OCI-LY7 (cell line): Measurements from ENCODE around the gene CARD10. TPM values are rescaled to one million over a fixed set of nuclear protein-coding genes. Genes with fewer than 3 reads are reported as not detected.

Experiments
- BruUV-seq: library from RNA; stranded (reverse); fragments of 400-500 nt; replicated peaks from 2 replicates; lab custom pipeline; 2021; lab: Mats Ljungman, UMichigan
- CTCF ChIA-PET: fragments of 300-600 bp; sonication (Branson Sonifier 250); formaldehyde crosslinking; loops from one replicate; lab custom pipeline; 2022; ENCODE audit warnings: antibody characterized with exemption; ENCODE audit not compliant: unreplicated experiment; lab: Charles Lee
- POLR2A ChIA-PET: fragments of 300-600 bp; sonication (Branson Sonifier 250); formaldehyde crosslinking; loops from one replicate; lab custom pipeline; 2022; ENCODE audit warnings: antibody characterized with exemption; lab: Charles Lee
- DNase-seq: peaks from one replicate; pipeline ENCODE4 v3.0.0-alpha.2; 2015; ENCODE audit warnings: low spot score
- H2AFZ ChIP-seq: fragments of 200-600 bp; sonication (generic), shearing (Covaris generic); 2 replicates; pipeline ENCODE4 v1.6.1; 2014; ENCODE audit warnings: mild to moderate bottlenecking, antibody characterized with exemption, low read length, moderate library complexity
- H3K27ac ChIP-seq: fragments of 200-600 bp; sonication (generic); 2 replicates; pipeline ENCODE4 v1.5.1; 2014; ENCODE audit warnings: mixed run types, low read depth, mild to moderate bottlenecking, moderate library complexity, low read length, inconsistent platforms; ENCODE audit not compliant: poor library complexity, severe bottlenecking
- H3K36me3 ChIP-seq: fragments of 200-600 bp; sonication (generic); 2 replicates; pipeline ENCODE4 v1.6.1; 2014; ENCODE audit warnings: mild to moderate bottlenecking, antibody characterized with exemption, low read length, moderate library complexity, mixed read lengths; ENCODE audit not compliant: insufficient read depth
- H3K4me1 ChIP-seq: fragments of 200-600 bp; sonication (generic); 2 replicates; pipeline ENCODE4 v1.5.1; 2014; ENCODE audit warnings: mild to moderate bottlenecking, low read length; ENCODE audit not compliant: insufficient read depth, poor library complexity, severe bottlenecking
- H3K4me2 ChIP-seq: fragments of 200-600 bp; sonication (generic); 2 replicates; pipeline ENCODE4 v1.6.1; 2014; ENCODE audit warnings: mild to moderate bottlenecking, low read length
- H3K4me3 ChIP-seq: fragments of 200-600 bp; sonication (generic); 2 replicates; pipeline ENCODE4 v1.5.1; 2014; ENCODE audit warnings: mild to moderate bottlenecking, low read depth, low read length; ENCODE audit not compliant: poor library complexity, severe bottlenecking
- H3K79me2 ChIP-seq: fragments of 200-600 bp; sonication (generic); 2 replicates; pipeline ENCODE4 v1.6.1; 2016; ENCODE audit warnings: low read depth, mild to moderate bottlenecking, low read length, moderate library complexity, mixed read lengths; ENCODE audit not compliant: insufficient read depth
- H3K9me2 ChIP-seq: fragments of 200-600 bp; sonication (generic); 2 replicates; pipeline ENCODE4 v1.6.1; 2016; ENCODE audit warnings: mild to moderate bottlenecking, low read length, mixed read lengths; ENCODE audit not compliant: insufficient read depth
- H3K9me3 ChIP-seq: fragments of 200-600 bp; sonication (generic); 2 replicates; pipeline ENCODE4 v1.6.1; 2014; ENCODE audit warnings: mild to moderate bottlenecking, mixed run types, low read length, mixed read lengths
- H4K20me1 ChIP-seq: fragments of 200-600 bp; sonication (generic); 2 replicates; pipeline ENCODE4 v1.6.1; 2014; ENCODE audit warnings: mild to moderate bottlenecking, antibody characterized with exemption, low read length, moderate library complexity, mixed read lengths; ENCODE audit not compliant: insufficient read depth
- CTCF ChIP-seq: fragments of 200-600 bp; sonication (generic); conservative IDR thresholded peaks from 2 replicates; pipeline ENCODE4 v1.5.1; 2014; ENCODE audit warnings: mild to moderate bottlenecking, antibody characterized with exemption, low read length, moderate library complexity, mixed read lengths
- EZH2phosphoT487 ChIP-seq: fragments of 200-600 bp; sonication (generic); IDR thresholded peaks from 2 replicates; pipeline ENCODE4 v1.6.1; 2018; ENCODE audit warnings: low read depth, borderline replicate concordance, mild to moderate bottlenecking, mixed run types, antibody characterized with exemption, low read length, moderate library complexity, mixed read lengths
- intact Hi-C: fragments of 100-400 bp; cut with micrococcal nuclease; formaldehyde crosslinking; loops from one replicate; pipeline ENCODE4 v1.10.0; 2022; ENCODE audit not compliant: unreplicated experiment
- total RNA-seq, 2 experiments: library from RNA; depleted of rRNA in 1 of 2; stranded (reverse); fragments of >200 nt in 1 of 2; shearing (Covaris generic) in 1 of 2; gene quantifications; 2 replicates each; pipeline ENCODE4 v1.2.3, GENCODE V29; 2014 to 2022

The CARD10 gene
- total RNA-seq, 2 experiments from 2014 or later = 2.8 to 4.0 TPM

- CTCF ChIA-PET = interaction anchor here (0.8 to 1.6 kb wide), 4 partner anchors 9 to 157 kb away, joined by 3 to 5 read pairs (median 3); no protein-coding TSS in a partner anchor
- H3K4me1 ChIP-seq = peaks cover 52% of the 10 kb centered on the region
These were observed 32.9 kb downstream of the CARD10 start, which contains the start of gene MFNG for GRCh38 chr22:37486224-37486845. TSS of gene MFNG (minus strand) at chr22:37486384. CDS start at chr22:37486177, 207 bp downstream.

DNA sequence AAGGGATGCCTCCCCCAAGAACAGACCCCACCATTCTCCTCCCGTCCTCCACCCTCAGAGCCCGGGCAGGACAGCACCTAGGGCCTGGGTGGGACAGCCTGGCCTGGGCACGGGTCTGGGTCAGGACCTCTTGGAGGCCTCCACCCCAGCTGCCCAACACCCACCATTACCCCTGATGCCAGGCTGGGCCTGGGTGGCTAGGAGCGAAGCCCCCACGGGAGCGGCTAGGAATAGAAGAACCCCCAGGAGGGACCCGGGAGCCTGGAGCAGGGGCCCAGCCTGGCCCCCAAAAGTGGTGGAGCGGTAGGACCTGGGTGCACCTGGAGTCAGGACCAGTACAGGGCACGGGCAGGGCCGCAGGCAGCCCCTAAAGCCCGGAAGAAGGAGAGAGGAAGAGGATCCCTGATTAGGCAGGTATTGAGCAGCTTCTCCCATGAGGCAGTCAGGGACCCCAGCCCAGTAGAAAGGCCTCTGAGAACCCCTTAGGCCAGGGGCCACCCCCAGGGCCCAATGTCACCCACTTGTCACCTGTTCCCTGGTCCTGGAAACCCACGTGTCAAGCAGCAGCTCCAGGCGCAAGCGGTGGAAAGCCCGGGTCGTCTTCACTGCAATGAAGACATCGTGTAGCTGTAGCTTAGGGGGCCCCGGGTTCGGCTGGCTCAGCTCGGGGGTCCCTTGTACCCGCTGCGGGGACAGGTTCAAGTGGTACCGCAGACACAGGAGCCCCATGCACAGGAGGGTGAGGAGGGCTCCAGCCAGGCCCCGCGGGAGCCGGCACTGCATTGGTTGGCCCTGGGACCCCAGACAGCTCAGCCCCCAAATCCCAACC, 33.6 kb downstream of the CARD10 start:
- ChIA-PET POLR2A (interaction anchor here (1.1 to 1.2 kb wide), 2 partner anchors 13 to 203 kb away, joined by 3 to 4 read pairs; partner anchors contain the start of gene CYTH4), CTCF (interaction anchor here (0.8 to 1.8 kb wide), 5 partner anchors 10 to 158 kb away, joined by 3 to 14 read pairs (median 3); no protein-coding TSS in a partner anchor)
- peaks cover 59% of the 10 kb centered on the region for H3K4me1 ChIP-seq
- peak overlapping the region; percentile 80 for H3K4me3 ChIP-seq
- intact Hi-C loops = loop anchor here (1.0 kb wide), 1 partner anchor 9 kb away; no protein-coding TSS in a partner anchor
- no peak overlapping the region for H2AFZ ChIP-seq
- peaks cover 56% of the 10 kb centered on the region for H3K79me2 ChIP-seq
- H3K36me3 ChIP-seq = peaks cover 41% of the 10 kb centered on the region
- BruUV-seq = TSS peak; percentile 85
- peak overlapping the region; percentile 91 for H3K27ac ChIP-seq
- peak; percentile 66 for DNase-seq
- H3K4me2 ChIP-seq = peak overlapping the region; percentile 77
- no peaks in the 10 kb centered on the region for H3K9me3 ChIP-seq
- H4K20me1 ChIP-seq = 0 out of 2 replicates have a peak, but pooled peaks cover 5% of the 10 kb centered on the region
- H3K9me2 ChIP-seq = no peaks in the 10 kb centered on the region
- TF ChIP-seq EZH2phosphoT487 = no peak
- TF ChIP-seq CTCF = no peak

More at GRCh38 chr22:37486224-37486845, 32.9 kb downstream of the CARD10 start, which contains the start of gene MFNG:
- Histone ChIP-seq H3K9me3 (no peaks in the 10 kb centered on the region), H3K4me3 (peak within 1 kb of the TSS; percentile 80), H2AFZ (no peak within 1 kb of the TSS; the same call in 1 of the 2 replicates), H3K27ac (peak within 1 kb of the TSS; percentile 91), H4K20me1 (0 out of 2 replicates have a peak, but pooled peaks cover 5% of the 10 kb centered on the region), H3K9me2 (no peaks in the 10 kb centered on the region), H3K36me3 (peaks cover 33% of the 10 kb centered on the region), H3K4me2 (peak within 1 kb of the TSS; percentile 77), H3K79me2 (peaks cover 48% of the 10 kb centered on the region)
- intact Hi-C loops = loop anchor here (1.0 kb wide), 1 partner anchor 10 kb away; no protein-coding TSS in a partner anchor
- DNase-seq = peak; percentile 91
- BruUV-seq = no TSS peak
- POLR2A ChIA-PET = interaction anchor here (0.6 to 1.1 kb wide), 4 partner anchors 10 to 212 kb away, joined by 3 to 6 read pairs (median 4); partner anchors contain the start of gene GGA1
- TF ChIP-seq EZH2phosphoT487 = no peak
- no peak for TF ChIP-seq CTCF
